HuH-7 (cell line): ENCODE results near the gene EIF5.
"Not testable (repeated sequence)": the region's sequence is repeated elsewhere in the genome, so short reads cannot be mapped to it uniquely, and the experiment has no call there.

ENCODE experiments used
- DNase-seq: peaks from one replicate; pipeline ENCODE4 v3.0.0; 2011; ENCODE audit warnings: low spot score

Gene EIF5

GRCh38 chr14:103336191-103336590, 2.2 kb downstream of the EIF5 start:
- no peak for DNase-seq

- DNase-seq = no peak
These were observed 3.8 kb downstream of the EIF5 start for GRCh38 chr14:103337794-103338193.

- DNase-seq = no peak
These were observed 5.5 kb downstream of the EIF5 start for GRCh38 chr14:103339561-103339960.

DNA sequence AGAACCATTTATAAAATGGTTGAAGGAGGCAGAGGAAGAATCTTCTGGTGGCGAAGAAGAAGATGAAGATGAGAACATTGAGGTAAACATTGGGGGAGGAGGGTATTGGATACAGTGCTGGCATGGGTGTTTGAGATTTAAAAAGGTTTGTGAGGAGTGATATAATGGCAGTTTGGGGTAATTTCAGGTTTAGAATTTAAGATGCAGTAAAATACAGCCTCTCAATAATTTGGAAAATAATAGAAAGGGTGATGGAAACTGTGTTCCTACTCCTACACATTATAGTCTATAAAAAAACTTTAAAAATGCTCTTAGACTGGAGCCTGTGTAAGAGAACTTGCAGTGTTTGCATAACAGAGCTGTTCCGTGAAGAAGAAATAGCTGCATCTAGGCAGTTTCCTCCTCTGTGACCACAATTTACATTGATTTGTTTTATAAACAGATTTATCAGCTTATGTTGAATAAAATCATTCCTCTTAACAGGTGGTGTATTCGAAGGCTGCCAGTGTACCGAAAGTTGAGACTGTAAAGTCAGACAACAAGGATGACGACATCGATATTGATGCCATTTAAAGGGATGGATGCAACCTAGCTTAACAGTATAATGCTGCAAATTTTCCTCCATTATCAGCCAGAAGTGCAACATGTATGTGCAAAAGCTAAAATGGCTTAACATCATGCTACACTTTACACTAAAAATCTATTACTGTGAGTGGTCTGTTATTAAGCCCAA, 6.6 kb downstream of the EIF5 start:
- no peak for DNase-seq

DNA sequence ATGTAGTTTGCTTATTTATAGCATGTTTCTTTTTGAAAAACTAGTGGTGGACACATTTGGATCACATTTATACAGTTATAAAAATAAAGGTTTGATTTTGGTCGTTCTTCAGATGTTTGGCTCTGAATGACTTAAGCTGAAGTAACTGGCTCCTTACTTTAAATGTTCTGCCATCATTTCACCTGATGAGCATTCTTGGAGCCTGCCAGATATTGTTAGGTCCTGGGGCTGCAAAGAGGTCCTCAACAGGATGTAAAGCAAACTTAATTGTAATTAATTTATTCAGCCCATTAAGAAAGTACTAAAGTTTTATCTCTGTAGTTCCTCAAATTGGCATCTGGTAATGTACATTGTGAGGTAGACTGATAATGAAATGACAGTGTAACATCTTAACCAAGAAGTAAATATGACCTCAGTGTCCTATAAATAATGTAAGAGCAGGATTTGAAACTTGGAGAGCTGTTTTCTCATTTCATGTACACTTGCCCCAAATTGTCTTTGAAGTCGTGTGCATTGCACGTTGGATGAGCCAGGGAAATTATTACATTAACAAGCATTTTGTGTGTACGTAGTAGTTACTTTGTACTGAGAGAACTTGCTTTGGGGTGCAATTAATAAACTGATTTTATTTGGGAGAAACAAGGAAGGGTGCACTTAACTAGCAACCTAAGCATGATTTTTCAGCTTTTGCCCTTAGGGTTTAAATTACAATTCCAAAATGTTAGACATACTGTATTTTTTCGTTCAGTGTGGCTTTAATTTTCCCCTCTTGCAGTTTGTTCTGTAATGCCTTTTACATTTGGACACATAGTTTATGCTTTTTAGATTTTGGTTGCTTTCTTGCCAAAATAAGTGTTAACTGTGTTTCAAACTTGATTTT, 7.5 kb downstream of the EIF5 start:
- DNase-seq = no peak

DNA sequence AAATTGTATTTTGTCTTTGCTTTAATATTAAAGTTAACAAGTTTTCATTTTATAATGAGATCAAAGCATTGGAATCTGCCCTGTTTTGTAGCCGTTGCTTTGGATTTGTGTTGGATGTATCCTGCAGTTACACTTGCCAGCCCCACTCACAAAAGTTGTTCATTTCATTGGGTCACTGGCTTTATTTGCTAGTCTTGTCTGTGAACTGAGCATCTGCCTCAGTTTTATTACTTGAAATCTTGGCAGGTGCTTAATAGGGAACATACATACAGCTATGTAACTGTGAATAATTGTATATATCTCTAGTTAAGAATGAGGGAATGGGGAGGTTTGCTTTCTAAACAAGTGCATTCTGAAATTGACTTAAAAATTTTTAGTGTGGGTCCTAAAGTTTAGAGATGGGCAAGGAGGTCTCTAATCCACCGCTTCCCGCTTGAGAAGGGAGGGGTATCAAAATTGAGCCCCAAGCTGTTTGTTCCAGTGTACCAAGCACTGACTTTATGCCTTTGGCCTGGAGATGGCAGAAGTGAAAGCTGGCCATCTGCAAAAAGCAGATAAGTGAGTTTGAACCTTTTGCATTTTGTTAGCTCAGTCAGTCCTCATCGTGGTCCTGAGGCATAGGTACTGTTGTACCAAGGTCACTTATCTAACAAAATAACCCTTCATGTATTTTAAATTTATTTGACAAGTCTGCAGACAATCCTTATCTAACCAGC, 9.3 kb downstream of the EIF5 start:
- no peak for DNase-seq

DNA sequence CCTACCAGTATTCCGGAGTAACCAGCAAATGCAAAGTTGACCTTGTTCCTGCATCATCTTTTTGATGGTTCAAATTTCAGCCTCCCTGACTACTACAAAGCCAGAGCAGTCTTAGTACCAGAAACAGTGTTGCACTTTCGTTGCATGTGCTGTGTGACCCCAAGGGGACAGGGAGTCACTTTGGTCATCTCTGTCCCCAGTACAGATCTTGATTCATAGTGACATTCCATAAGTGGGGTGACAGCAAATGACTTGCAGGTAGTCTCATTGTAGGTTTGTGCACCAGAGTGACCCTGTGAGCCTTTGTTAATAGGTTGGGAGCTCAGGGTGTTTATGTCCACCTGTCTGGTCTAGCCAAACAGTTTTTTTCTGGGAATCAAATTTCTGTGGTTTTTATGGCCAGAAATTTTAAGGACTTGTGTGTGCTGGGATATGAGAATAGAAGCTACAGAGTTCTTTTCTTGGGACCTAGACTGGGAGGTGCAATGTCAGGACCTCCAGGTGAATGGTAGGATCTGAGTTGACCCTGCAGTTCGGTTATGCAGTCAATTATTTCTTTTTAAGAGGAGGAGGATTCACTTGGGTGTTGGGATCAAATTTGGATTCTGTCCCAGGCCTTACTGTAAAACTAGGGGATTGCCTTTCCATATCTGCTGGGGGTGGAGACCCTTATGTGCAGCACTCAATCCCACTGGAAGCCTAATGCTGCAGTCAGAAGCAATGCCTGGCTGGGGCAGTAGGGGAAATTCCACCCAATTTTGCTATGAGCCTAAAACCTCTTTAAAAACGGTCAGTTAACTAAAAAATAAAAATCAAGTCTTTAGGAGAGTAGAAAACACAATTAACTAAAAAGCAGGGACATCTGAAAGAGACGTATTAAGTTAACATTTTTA, 10.1 kb downstream of the EIF5 start:
- no peak for DNase-seq

DNA sequence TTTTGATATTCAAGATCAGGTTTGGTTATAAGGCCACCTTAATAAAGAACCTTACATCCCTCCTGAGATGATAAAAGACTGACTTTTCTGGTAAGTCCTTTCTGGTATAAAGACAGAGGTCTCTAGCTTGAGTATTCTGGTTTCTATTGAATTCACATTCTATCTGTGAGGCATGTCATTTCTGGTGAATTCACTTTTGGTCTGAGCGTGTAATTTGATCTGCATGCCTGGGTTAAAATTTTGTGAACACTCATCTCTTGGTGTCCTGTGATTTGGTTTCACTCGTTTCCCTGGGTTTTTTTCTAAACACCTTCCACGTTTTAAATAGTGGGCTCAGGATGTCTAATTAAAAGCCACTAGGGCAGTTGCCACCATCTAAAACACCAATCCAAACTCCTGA, 12.2 kb downstream of the EIF5 start:
- DNase-seq = no peak

DNA sequence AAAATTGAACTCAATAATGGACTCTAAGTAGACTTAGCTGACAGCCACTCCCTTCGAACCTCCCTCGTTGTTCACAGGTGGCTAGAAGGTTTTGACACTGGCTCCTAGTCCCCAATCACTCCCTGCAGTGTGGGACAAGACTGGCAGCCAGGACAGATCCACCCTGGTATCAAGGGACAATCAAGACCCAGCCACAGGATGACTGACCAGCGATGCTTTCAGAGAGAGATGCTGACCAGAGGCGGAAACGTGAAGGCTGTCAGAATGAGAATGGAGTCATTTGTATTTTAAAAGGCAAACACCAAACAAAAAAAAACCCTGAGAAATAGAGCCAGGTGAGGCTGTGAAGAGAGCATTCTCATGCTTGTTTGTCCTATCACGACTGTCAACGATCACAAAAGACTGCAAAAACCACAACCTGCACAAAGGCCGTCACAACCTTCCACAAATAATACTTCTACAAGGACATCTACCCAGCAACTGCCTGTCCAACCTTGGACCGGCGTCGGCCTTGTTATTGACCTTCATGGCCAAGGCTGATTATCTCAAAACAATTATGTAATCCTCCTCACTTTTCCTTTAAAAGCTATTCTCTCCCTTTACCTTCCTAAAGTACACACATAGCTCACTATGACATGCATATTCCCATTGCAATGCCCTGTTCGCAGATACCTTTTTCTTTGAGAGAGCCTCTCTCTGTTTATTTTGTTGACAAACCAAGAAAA, 13.2 kb downstream of the EIF5 start:
- no peak for DNase-seq

DNA sequence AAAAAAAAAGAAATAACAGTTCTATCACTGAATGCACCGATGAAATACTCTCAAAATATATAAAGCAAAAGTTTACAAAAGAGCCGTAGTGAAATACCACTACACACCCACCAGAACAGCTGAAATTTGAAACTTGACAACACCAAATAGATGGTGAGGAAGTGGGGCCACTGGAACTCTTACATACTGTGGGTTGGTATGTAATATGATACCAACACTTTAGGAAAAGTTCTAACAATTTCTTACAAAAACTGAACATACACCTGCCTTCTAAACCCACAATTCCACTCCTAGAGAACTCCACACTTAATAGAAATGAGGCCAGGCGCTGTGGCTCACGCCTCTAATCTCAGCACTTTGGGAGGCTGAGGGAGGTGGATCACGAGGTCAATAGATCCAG, 14.1 kb downstream of the EIF5 start:
- DNase-seq = no peak

- DNase-seq = no peak
These were observed 15.9 kb downstream of the EIF5 start for GRCh38 chr14:103349982-103350381.

DNA sequence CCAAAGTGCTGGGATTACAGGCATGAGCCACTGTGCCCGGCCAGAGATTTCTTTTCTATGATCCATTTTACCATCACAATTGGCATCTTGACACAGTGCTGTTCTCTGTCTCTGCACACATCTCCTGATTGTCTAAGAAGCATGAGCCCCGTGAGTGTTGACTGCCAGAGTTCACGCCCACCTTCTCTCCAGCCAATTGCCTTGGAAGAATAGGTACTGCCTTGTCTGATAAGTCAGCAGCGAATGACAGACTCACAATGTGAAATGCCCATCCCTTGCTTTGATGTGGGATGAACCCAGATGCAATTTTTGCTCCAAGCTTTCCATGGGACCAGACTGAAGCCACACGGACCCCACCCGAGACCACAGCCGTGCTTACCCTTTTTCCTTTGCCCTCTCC, 19.3 kb downstream of the EIF5 start:
- no peak for DNase-seq

DNA sequence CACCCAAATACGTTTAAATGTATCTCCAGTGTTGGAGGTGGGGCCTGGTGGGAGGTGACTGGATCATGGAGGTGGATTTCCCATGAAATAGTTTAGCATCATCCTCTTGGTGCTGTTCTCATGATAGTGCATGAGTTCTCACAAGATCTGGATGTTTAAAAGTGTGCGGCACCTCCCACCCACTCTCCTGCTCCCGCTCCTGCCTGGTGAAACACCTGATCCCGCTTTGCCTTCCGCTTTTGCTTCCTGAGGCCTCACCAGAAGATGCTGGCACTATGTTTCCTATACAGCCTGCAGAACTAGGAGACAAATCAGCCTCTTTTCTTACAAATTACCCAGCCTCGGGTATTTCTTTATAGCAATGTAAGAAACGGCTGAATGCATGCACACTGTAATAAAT, 20.1 kb downstream of the EIF5 start:
- DNase-seq = no peak

GRCh38 chr14:103356024-103356682, 22.1 kb downstream of the EIF5 start:
- DNase-seq = no peak

DNA sequence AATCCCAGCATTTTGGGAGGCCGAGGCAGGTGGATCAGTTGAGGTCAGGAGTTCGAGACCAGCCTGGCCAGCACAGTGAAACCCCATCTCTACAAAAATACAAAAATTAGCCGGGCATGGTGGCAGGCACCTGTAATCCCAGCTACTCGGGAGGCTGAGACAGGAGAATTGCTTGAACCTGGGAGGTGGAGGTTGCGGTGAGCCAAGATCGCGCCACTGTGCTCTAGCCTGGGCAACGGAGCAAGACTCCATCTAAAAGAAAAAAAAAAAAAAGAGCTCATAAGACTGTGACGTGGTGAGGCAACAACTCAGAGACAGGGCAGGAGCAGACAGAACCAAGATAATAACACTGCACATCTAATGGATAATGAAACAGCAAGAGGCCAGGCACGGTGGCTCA, 23.5 kb downstream of the EIF5 start:
- DNase-seq = not testable (repeated sequence)

GRCh38 chr14:103360548-103360947, 26.5 kb downstream of the EIF5 start:
- no peak for DNase-seq

DNA sequence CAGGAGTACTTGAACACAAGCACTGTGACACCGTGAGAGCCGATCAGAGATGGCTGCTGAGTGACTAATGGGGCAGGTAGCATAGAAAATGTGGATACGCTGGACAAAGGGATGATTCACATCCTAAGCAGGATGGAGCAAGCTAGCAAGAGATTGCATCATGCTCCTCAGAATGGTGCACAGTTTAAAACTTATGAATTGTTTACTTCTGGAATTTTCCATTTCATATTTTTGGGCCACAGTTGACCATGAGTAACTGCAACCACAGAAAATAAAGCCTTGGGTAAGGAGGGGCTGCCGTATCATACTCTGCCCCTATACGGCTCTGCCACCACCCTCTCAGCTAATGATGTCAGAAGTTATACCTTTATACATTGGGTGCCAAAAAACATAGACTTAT, 27.8 kb downstream of the EIF5 start:
- DNase-seq = no peak

GRCh38 chr14:103362780-103363179, 28.7 kb downstream of the EIF5 start:
- DNase-seq = no peak

GRCh38 chr14:103366741-103367140, 32.7 kb downstream of the EIF5 start:
- DNase-seq = no peak

- DNase-seq = no peak
These were observed 34.0 kb downstream of the EIF5 start for GRCh38 chr14:103367995-103368394.

DNA sequence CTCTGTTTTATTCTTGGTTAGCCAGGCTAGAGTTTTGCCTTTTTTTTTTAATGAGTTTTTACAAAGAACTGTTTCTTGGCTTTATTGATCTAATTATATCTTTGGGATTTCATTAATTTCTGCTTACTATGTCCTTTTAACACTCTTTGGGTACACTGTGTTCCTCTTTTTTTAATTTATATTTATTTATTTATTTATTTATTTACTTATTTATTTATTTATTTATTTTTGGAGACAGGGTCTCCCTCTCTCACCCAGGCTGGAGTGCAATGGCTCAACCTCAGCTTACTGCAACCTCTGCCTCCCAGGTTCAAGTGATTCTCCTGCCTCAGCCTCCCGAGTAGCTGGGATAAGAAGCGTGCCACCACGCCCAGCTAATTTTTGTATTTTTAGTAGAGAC, 36.0 kb downstream of the EIF5 start:
- no peak for DNase-seq
